ENCODE data around the gene PIGK. TPM values are rescaled to one million over a fixed set of nuclear protein-coding genes. Genes with fewer than 3 reads are reported as not detected.

PIGK gene
- total RNA-seq, 1 experiment from 2014 or later: 23.3 TPM

- ATAC-seq (no peak), DNase-seq (ENCODE audit: low read depth, low spot score) (no peak)
- no peaks in the 10 kb centered on the region for H3K79me2 ChIP-seq (ENCODE audit: insufficient read depth, low read length)
- ChIA-PET RAD21 (ENCODE audit: low non-redundant PET in 1 of 2, low total read pairs in 2 of 2, uncharacterized antibody in 2 of 2, unreplicated experiment in 2 of 2) (no interaction called here), CTCF (no interaction called here), POLR2A (no interaction called here)
- no peak overlapping the region for H3K4me2 ChIP-seq (ENCODE audit: low read length)
- no TSS peak for BruUV-seq (replicated peaks)
- no peak overlapping the region for H2AFZ ChIP-seq (ENCODE audit: low read depth, low read length, poor library complexity, severe bottlenecking)
- H4K20me1 ChIP-seq (ENCODE audit: insufficient read depth): no peaks in the 10 kb centered on the region
- no peaks in the 10 kb centered on the region for H3K36me3 ChIP-seq (ENCODE audit: control insufficient read depth in 1 of 2, insufficient read depth in 2 of 2, low read length in 2 of 2)
- intact Hi-C loops (cut with micrococcal nuclease): no loop called here
- no peaks in the 10 kb centered on the region for H3K27me3 ChIP-seq (ENCODE audit: insufficient read depth, low read length)
- peaks cover 0 to 6% of the 10 kb centered on the region in 2 experiments; a peak in 1 of 4 replicates for H3K4me1 ChIP-seq (ENCODE audit: control insufficient read depth in 1 of 2, insufficient read depth in 2 of 2, low read length in 2 of 2)
- H3K27ac ChIP-seq (ENCODE audit: low read depth, low read length): no peak overlapping the region
- no peak overlapping the region for H3K4me3 ChIP-seq (replicated peaks in 1 of 2; ENCODE audit: low read depth in 1 of 2, low read length in 2 of 2)
- no peak overlapping the region for H3K9ac ChIP-seq (ENCODE audit: low read length)
- TF ChIP-seq EZH2 (IDR thresholded peaks at IDR 0.05) (no peak), CEBPB (IDR thresholded peaks at IDR 0.05; ENCODE audit: low read depth) (no peak), EGR1 (IDR thresholded peaks at IDR 0.05; ENCODE audit: low read depth) (no peak), ZFX (IDR thresholded peaks at IDR 0.05) (no peak), ATF3 (IDR thresholded peaks at IDR 0.05) (no peak), ZNF274 (IDR thresholded peaks at IDR 0.05; ENCODE audit: low read depth, low read length) (no peak), EZH2phosphoT487 (IDR thresholded peaks at IDR 0.05; ENCODE audit: borderline replicate concordance) (no peak), FOSL1 (IDR thresholded peaks at IDR 0.05; ENCODE audit: low read depth) (no peak), REST (IDR thresholded peaks at IDR 0.05; ENCODE audit: low read depth) (no peak), MAX (IDR thresholded peaks at IDR 0.05) (no peak), SRF (IDR thresholded peaks at IDR 0.05; ENCODE audit: low read depth) (no peak), SP1 (IDR thresholded peaks at IDR 0.05; ENCODE audit: low read depth) (no peak)
- no peaks in the 10 kb centered on the region for H3K9me3 ChIP-seq (ENCODE audit: control insufficient read depth in 1 of 2, insufficient read depth in 1 of 2, low read depth in 1 of 2, low read length in 2 of 2)
- no peaks in the 10 kb centered on the region for H3K9me2 ChIP-seq (ENCODE audit: insufficient read depth)
Measured at GRCh38 chr1:77197351-77197750, 21.9 kb downstream of the PIGK start.

Data from HCT116 (cell line).